Measurements from ENCODE around the gene CNTN2. TPM values are rescaled to one million over a fixed set of nuclear protein-coding genes. Genes with fewer than 3 reads are reported as not detected.

The CNTN2 gene
- total and polyA plus RNA-seq, 10 donors = 0.02 to 2.6 (median 0.13) TPM; not detected in 3

- TF ChIP-seq, protein P1, sequence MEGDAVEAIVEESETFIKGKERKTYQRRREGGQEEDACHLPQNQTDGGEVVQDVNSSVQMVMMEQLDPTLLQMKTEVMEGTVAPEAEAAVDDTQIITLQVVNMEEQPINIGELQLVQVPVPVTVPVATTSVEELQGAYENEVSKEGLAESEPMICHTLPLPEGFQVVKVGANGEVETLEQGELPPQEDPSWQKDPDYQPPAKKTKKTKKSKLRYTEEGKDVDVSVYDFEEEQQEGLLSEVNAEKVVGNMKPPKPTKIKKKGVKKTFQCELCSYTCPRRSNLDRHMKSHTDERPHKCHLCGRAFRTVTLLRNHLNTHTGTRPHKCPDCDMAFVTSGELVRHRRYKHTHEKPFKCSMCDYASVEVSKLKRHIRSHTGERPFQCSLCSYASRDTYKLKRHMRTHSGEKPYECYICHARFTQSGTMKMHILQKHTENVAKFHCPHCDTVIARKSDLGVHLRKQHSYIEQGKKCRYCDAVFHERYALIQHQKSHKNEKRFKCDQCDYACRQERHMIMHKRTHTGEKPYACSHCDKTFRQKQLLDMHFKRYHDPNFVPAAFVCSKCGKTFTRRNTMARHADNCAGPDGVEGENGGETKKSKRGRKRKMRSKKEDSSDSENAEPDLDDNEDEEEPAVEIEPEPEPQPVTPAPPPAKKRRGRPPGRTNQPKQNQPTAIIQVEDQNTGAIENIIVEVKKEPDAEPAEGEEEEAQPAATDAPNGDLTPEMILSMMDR (IDR thresholded peaks at IDR 0.05 in 8 of 11, conservative IDR thresholded peaks at IDR 0.05 in 3 of 11) = no peak
- TF ChIP-seq POLR2A (IDR thresholded peaks at IDR 0.05) (no peak), POLR2AphosphoS5 (IDR thresholded peaks at IDR 0.05) (no peak)
- intact Hi-C loops (cut with DNase I; ENCODE audit: low total_unique reads) = no loop called here
- Histone ChIP-seq H3K4me1 (no peaks in the 10 kb centered on the region), H3K36me3 (peaks cover 7 to 99% (median 93%) of the 10 kb centered on the region in 6 donors), H3K27me3 (replicated peaks in 1 of 7) (no peaks in the 10 kb centered on the region), H3K9me3 (no peaks in the 10 kb centered on the region), H3K4me3 (no peak overlapping the region), H3K27ac (no peak overlapping the region)
- DNase-seq = no peak
Observed at GRCh38 chr1:205098242-205098641, 55.2 kb downstream of the CNTN2 start.

- intact Hi-C loops (cut with DNase I; ENCODE audit: low total_unique reads) = no loop called here
- H3K9me3 ChIP-seq = no peaks in the 10 kb centered on the region
- 98 to 100% (median 99%) methylated on average over 3 of the region's 3 CpGs for WGBS, 5 donors
- no peak overlapping the region for H3K27ac ChIP-seq
- H3K4me3 ChIP-seq = no peak overlapping the region
- H3K4me1 ChIP-seq = no peaks in the 10 kb centered on the region
- no peak for DNase-seq
- H3K36me3 ChIP-seq = peaks cover 6 to 100% (median 90%) of the 10 kb centered on the region in 6 donors
- no peaks in the 10 kb centered on the region for H3K27me3 ChIP-seq (replicated peaks in 1 of 7)
- TF ChIP-seq POLR2A (IDR thresholded peaks at IDR 0.05) = no peak
- TF ChIP-seq POLR2AphosphoS5 (IDR thresholded peaks at IDR 0.05) = no peak
Observed at GRCh38 chr1:205102404-205102803, 59.4 kb downstream of the CNTN2 start.

DNA sequence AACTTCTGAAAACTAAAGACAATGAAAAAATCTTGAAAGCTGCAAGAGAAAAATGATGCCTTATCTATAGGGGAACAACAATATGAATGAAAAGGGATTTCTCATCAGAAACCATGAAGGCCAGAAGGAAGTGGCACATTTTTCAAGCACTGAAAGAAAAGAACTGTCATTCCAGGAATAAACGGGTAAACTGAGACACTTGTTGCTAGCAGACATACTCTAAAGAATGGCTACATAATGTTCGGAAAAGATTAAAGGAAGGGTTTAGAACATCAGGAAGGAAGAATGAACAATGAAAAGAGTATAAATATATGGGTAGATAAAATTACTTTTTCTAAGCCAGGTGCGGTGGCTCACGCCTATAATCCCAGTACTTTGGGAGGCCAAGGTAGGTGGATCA is 64.3 kb downstream of the CNTN2 start:
- DNase-seq = no peak
- peaks cover 0 to 17% (median 0%) of the 10 kb centered on the region in 6 donors for H3K4me1 ChIP-seq
- H3K27me3 ChIP-seq (replicated peaks in 1 of 7) = no peaks in the 10 kb centered on the region
- H3K9me3 ChIP-seq = no peaks in the 10 kb centered on the region
- no peak overlapping the region for H3K4me3 ChIP-seq
- no peak overlapping the region for H3K27ac ChIP-seq
- peaks cover 3 to 100% (median 61%) of the 10 kb centered on the region in 6 donors for H3K36me3 ChIP-seq
- intact Hi-C loops (cut with DNase I; ENCODE audit: low total_unique reads) = no loop called here
- WGBS, 5 donors = 91 to 94% (median 93%) methylated on average over 4 of the region's 4 CpGs
- no peak for TF ChIP-seq POLR2AphosphoS5 (IDR thresholded peaks at IDR 0.05)
- TF ChIP-seq, protein P1 (IDR thresholded peaks at IDR 0.05 in 8 of 11, conservative IDR thresholded peaks at IDR 0.05 in 3 of 11) = no peak
- TF ChIP-seq POLR2A (IDR thresholded peaks at IDR 0.05) = no peak

DNA sequence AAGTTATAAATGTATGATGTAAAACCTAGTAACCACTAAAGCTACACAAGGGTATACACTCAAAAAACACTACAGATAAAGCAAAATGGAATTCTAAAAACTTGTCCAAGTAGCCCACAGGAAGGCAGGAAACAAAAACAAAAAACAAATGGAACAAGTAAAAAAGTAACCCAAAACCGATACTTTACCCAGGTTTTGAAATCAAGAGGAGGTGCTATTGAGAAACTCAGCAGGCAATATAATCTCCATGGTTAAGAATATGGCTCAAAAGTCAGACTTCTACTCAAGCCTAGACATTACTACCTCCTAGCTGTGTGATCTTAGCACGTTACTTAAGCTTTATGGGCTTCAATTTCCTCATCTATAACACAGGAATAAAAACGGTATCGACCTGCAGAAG is 65.5 kb downstream of the CNTN2 start:
- peaks cover 0 to 17% (median 0%) of the 10 kb centered on the region in 6 donors for H3K4me1 ChIP-seq
- H3K27ac ChIP-seq = no peak overlapping the region
- intact Hi-C loops (cut with DNase I; ENCODE audit: low total_unique reads) = no loop called here
- 78 to 92% (median 85%) methylated on average over 4 of the region's 4 CpGs for WGBS, 5 donors
- no peak overlapping the region for H3K4me3 ChIP-seq
- DNase-seq = no peak
- TF ChIP-seq POLR2A (IDR thresholded peaks at IDR 0.05) (no peak), POLR2AphosphoS5 (IDR thresholded peaks at IDR 0.05) (no peak)
- TF ChIP-seq, protein P1 (IDR thresholded peaks at IDR 0.05 in 8 of 11, conservative IDR thresholded peaks at IDR 0.05 in 3 of 11) = no peak
- H3K27me3 ChIP-seq (replicated peaks in 1 of 7) = no peaks in the 10 kb centered on the region
- H3K9me3 ChIP-seq = no peaks in the 10 kb centered on the region
- H3K36me3 ChIP-seq = peaks cover 3 to 100% (median 59%) of the 10 kb centered on the region in 6 donors

GRCh38 chr1:205109269-205109668 is 66.3 kb downstream of the CNTN2 start:
- WGBS, 5 donors = 72 to 90% (median 84%) methylated on average over 1 of the region's 1 CpG
- no peak overlapping the region for H3K27ac ChIP-seq
- DNase-seq = no peak
- no peaks in the 10 kb centered on the region for H3K9me3 ChIP-seq
- peaks cover 0 to 17% (median 0%) of the 10 kb centered on the region in 6 donors for H3K4me1 ChIP-seq
- no peak overlapping the region for H3K4me3 ChIP-seq
- H3K27me3 ChIP-seq (replicated peaks in 1 of 7) = no peaks in the 10 kb centered on the region
- intact Hi-C loops (cut with DNase I; ENCODE audit: low total_unique reads) = no loop called here
- H3K36me3 ChIP-seq = peaks cover 3 to 100% (median 59%) of the 10 kb centered on the region in 6 donors
- TF ChIP-seq POLR2AphosphoS5 (IDR thresholded peaks at IDR 0.05) (no peak), POLR2A (IDR thresholded peaks at IDR 0.05) (no peak)
- TF ChIP-seq, protein P1 (IDR thresholded peaks at IDR 0.05 in 8 of 11, conservative IDR thresholded peaks at IDR 0.05 in 3 of 11) = no peak

Data from spleen (tissue), 11 donors.